Measurements from ENCODE around the gene TRIM38.

TRIM38 gene

DNA sequence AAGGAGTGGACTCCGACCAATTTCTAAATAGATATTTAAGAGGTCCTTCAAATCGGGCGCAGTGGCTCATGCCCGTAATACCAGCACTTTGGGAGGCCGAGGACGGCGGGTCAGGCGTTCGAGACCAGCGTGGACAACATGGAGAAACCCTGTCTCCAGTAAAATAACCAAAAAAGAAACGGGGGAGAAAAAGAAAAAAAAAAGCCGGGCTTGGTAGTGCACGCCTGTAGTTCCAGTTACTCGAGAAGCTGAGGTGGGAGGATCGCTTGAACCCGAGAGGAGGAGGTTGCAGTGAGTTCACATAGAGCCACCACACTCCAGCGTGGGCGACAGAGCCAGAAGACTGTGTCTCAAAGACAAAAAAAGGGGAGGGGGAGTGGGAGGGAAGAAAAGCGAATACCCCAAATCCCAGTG lies 71.3 kb downstream of the TRIM38 start:
- no peak for ATAC-seq (replicated peaks)
- Mint-ChIP-seq H3K36me3 (peaks cover 5 to 8% of the 10 kb centered on the region in 2 donors), H3K4me1 (peaks cover 12 to 36% of the 10 kb centered on the region in 2 donors)

DNA sequence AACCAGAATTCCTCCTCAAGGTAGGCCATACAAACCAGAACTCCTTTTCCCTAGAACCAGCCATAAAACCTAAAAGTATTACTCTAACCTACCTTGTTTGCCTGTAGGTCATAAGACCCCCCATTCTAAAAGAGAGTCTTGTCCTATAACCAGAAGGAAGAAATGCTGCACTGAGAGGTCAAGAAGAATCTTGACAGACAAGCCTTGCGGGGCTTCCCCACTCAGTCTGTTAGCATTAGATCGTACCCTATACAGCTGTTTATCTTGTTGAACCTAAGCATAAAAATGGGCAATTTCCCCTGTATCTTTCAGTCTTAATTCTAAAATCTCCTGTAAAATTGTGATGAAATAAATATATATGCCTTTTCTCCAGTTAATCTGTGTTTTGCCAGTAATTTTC lies 72.3 kb downstream of the TRIM38 start:
- no peak for DNase-seq
- Mint-ChIP-seq H3K4me1 (peaks cover 11 to 36% of the 10 kb centered on the region in 2 donors), H3K36me3 (peaks cover 5 to 8% of the 10 kb centered on the region in 2 donors), H3K9me3 (peaks cover 0 to 4% of the 10 kb centered on the region in 2 donors), H3K27me3 (no peaks in the 10 kb centered on the region), H3K27ac (peak overlapping the region; percentile 14), H3K4me3 (no peak overlapping the region)
- ATAC-seq (replicated peaks), result no peak

More for the DNA sequence above, 71.3 kb downstream of the TRIM38 start:
- Mint-ChIP-seq H3K4me3 (peak overlapping the region; percentile 88 to 89), H3K27me3 (no peaks in the 10 kb centered on the region), H3K9me3 (peaks cover 0 to 4% of the 10 kb centered on the region in 2 donors), H3K27ac (peak overlapping the region; percentile 95)
- DNase-seq, result no peak
